HepG2 (cell line): ENCODE data around the gene SCN8A. TPM values are rescaled to one million over a fixed set of nuclear protein-coding genes. Genes with fewer than 3 reads are reported as not detected.

Source experiments
- ATRX ChIP-seq: sonication (generic); formaldehyde crosslinking; IDR thresholded peaks from 2 replicates; pipeline ENCODE4 v1.4.0; 2020; ENCODE audit warnings: missing genetic modification reagents, borderline replicate concordance
- IKZF1 ChIP-seq: fragments of 450-650 bp; IDR thresholded peaks from 2 replicates; pipeline ENCODE4 v1.7.1; 2016
- KLF13 ChIP-seq: sonication (generic); formaldehyde crosslinking; IDR thresholded peaks from 2 replicates; pipeline ENCODE4 v1.4.0; 2020; ENCODE audit warnings: mild to moderate bottlenecking, missing genetic modification reagents
- MXI1 ChIP-seq: IDR thresholded peaks from 3 replicates; pipeline ENCODE4 v1.6.1; 2012; ENCODE audit warnings: low read depth, low read length, inconsistent platforms, borderline replicate concordance
- NFIB ChIP-seq: sonication (generic); formaldehyde crosslinking; IDR thresholded peaks from 2 replicates; pipeline ENCODE4 v1.9.0; 2021; ENCODE audit warnings: missing genetic modification reagents, mild to moderate bottlenecking, borderline replicate concordance
- PHB2 ChIP-seq: fragments of 450-650 bp; IDR thresholded peaks from 2 replicates; pipeline ENCODE4 v1.6.1; 2018; ENCODE audit not compliant: partially characterized antibody
- RBM22 ChIP-seq: fragments of 200-400 bp; formaldehyde crosslinking; optimal IDR thresholded peaks from 2 replicates; pipeline ENCODE3; 2017; ENCODE audit warnings: mild to moderate bottlenecking, low read length, moderate library complexity
- SMARCE1 ChIP-seq: fragments of 450-650 bp; IDR thresholded peaks from 2 replicates; pipeline ENCODE4 v1.6.1; 2017; ENCODE audit warnings: borderline replicate concordance
- XBP1 ChIP-seq: sonication (generic); formaldehyde crosslinking; IDR thresholded peaks from 2 replicates; pipeline ENCODE4 v1.5.0; 2020; ENCODE audit warnings: missing genetic modification reagents
- ZFP36 ChIP-seq: fragments of 150-350 bp; IDR thresholded peaks from 2 replicates; pipeline ENCODE4 v1.6.1; 2018; ENCODE audit warnings: borderline replicate concordance, low read length, low read depth; ENCODE audit not compliant: partially characterized antibody
- ZNF235 ChIP-seq: sonication (generic); formaldehyde crosslinking; IDR thresholded peaks from 2 replicates; pipeline ENCODE4 v1.8.1; 2023; ENCODE audit warnings: mild to moderate bottlenecking, missing genetic modification reagents, borderline replicate concordance
- ZNF34 ChIP-seq: sonication (generic); formaldehyde crosslinking; IDR thresholded peaks from 2 replicates; pipeline ENCODE4 v1.4.0; 2020; ENCODE audit warnings: mild to moderate bottlenecking, missing genetic modification reagents, borderline replicate concordance
- ZNF556 ChIP-seq: sonication (generic); formaldehyde crosslinking; IDR thresholded peaks from 2 replicates; pipeline ENCODE4 v1.4.0; 2020; ENCODE audit warnings: mild to moderate bottlenecking, missing genetic modification reagents, borderline replicate concordance
- polyA plus RNA-seq, 8 experiments: library from polyadenylated mRNA; depleted of rRNA in 3 of 8; stranded (reverse) in 7 of 8; unstranded in 1 of 8; fragments of >200 nt; fragmentation: Illumina TruSeq in 4 of 8; extraction: Trizol in 4 of 8; gene quantifications; 2 replicates each; pipeline versions ENCODE4 v1.2.1 to v1.2.3, GENCODE V29; 2011 to 2016; ENCODE audit warnings: low read depth in 4 of 8, missing spikeins in 1 of 8, mixed read lengths in 1 of 8; ENCODE audit not compliant: insufficient read depth in 1 of 8
- total RNA-seq, 5 experiments: library from RNA; depleted of rRNA; stranded (reverse); fragments of >200 nt; fragmentation: Illumina TruSeq; extraction: Trizol; gene quantifications; 2 replicates each; pipeline ENCODE4 v1.2.3, GENCODE V29; 2016; ENCODE audit warnings: low read depth in 1 of 5
- TF ChIP-seq, protein P1 (sequence below), 2 experiments: sonication (generic) in 1 of 2; formaldehyde crosslinking in 1 of 2; IDR thresholded peaks; 2 replicates each; pipeline versions ENCODE4 v1.4.0 to v1.6.1; 2016 to 2020; ENCODE audit warnings: borderline replicate concordance in 1 of 2, low read depth in 1 of 2, mild to moderate bottlenecking in 1 of 2, missing genetic modification reagents in 1 of 2
- TF ChIP-seq, protein P2 (sequence below): sonication (generic); IDR thresholded peaks from 2 replicates; pipeline ENCODE4 v1.6.1; 2016; ENCODE audit warnings: low read depth, borderline replicate concordance
- TF ChIP-seq, protein P3 (sequence below): IDR thresholded peaks from 2 replicates; pipeline ENCODE4 v1.6.1; 2016; ENCODE audit warnings: missing compliant biosample characterization, missing genetic modification reagents, borderline replicate concordance
- TF ChIP-seq, protein P4 (sequence below): fragments of 450-650 bp; IDR thresholded peaks from 2 replicates; pipeline ENCODE4 v1.6.1; 2017
- TF ChIP-seq, protein P5 (sequence below): sonication (generic); formaldehyde crosslinking; IDR thresholded peaks from 2 replicates; pipeline ENCODE4 v1.5.0; 2020; ENCODE audit warnings: mild to moderate bottlenecking, missing genetic modification reagents

The SCN8A gene
- total and polyA plus RNA-seq, 2 of the 13 experiments (the other 11 are each of a cell fraction or from before 2014, with no cell fraction given), result 0.57 to 1.4 TPM

DNA sequence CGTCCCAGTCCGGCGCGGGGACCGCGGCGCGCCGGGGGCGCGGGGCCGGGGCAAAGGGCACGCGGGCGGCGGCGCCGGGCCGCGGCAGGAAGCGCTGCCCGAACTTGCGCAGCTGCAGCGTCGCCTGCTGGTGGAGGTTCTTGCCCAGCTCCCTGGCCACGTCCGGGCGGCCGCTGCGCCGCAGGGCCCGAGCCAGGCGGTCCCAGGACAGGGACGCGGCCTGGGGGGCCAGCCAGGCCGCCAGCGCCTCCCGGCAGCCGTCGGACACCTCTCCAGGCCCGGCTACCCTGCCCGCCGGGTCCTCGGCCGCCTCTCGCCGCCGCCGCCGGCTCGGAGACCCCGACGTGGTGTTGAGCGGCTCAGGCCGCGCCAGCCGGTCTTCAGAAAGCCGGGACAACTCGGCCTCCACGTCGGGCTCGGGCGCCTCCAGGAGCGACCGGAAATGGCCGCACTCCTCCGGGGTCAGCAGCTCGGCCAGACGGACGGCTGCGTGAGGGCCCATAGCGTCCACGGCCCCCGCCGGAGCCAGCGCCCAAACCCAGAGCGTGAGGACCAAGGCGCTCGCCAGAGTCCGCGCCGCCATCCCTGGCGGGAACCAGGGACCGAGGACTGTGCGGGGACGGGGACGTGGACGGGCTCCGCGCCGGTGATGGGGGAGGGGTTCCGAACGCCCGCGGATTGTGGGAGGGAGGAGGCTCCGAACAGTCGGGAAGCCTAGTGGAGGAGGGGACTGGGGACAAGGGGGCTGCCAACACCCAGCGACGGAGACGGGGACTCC, 223.5 kb downstream of the SCN8A start (continued):
- TF ChIP-seq, protein P1, sequence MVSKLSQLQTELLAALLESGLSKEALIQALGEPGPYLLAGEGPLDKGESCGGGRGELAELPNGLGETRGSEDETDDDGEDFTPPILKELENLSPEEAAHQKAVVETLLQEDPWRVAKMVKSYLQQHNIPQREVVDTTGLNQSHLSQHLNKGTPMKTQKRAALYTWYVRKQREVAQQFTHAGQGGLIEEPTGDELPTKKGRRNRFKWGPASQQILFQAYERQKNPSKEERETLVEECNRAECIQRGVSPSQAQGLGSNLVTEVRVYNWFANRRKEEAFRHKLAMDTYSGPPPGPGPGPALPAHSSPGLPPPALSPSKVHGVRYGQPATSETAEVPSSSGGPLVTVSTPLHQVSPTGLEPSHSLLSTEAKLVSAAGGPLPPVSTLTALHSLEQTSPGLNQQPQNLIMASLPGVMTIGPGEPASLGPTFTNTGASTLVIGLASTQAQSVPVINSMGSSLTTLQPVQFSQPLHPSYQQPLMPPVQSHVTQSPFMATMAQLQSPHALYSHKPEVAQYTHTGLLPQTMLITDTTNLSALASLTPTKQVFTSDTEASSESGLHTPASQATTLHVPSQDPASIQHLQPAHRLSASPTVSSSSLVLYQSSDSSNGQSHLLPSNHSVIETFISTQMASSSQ (IDR thresholded peaks at IDR 0.05; ENCODE audit: low read depth), result no peak
- TF ChIP-seq, protein P1 (CRISPR knock-in tag; IDR thresholded peaks at IDR 0.05; ENCODE audit: borderline replicate concordance), result no peak
- no peak for TF ChIP-seq NFIB (CRISPR knock-in tag)
- TF ChIP-seq, protein P2, sequence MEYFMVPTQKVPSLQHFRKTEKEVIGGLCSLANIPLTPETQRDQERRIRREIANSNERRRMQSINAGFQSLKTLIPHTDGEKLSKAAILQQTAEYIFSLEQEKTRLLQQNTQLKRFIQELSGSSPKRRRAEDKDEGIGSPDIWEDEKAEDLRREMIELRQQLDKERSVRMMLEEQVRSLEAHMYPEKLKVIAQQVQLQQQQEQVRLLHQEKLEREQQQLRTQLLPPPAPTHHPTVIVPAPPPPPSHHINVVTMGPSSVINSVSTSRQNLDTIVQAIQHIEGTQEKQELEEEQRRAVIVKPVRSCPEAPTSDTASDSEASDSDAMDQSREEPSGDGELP, result no peak
- no peak for TF ChIP-seq XBP1 (CRISPR knock-in tag)
- TF ChIP-seq, protein P3, sequence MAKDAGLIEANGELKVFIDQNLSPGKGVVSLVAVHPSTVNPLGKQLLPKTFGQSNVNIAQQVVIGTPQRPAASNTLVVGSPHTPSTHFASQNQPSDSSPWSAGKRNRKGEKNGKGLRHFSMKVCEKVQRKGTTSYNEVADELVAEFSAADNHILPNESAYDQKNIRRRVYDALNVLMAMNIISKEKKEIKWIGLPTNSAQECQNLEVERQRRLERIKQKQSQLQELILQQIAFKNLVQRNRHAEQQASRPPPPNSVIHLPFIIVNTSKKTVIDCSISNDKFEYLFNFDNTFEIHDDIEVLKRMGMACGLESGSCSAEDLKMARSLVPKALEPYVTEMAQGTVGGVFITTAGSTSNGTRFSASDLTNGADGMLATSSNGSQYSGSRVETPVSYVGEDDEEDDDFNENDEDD, result no peak
- TF ChIP-seq PHB2, result no peak
- no peak for TF ChIP-seq ZNF235 (CRISPR knock-in tag)
- no peak for TF ChIP-seq SMARCE1
- TF ChIP-seq ZNF556 (CRISPR knock-in tag), result no peak
- no peak for TF ChIP-seq RBM22
- no peak for TF ChIP-seq ZNF34 (CRISPR knock-in tag)
- TF ChIP-seq, protein P4, sequence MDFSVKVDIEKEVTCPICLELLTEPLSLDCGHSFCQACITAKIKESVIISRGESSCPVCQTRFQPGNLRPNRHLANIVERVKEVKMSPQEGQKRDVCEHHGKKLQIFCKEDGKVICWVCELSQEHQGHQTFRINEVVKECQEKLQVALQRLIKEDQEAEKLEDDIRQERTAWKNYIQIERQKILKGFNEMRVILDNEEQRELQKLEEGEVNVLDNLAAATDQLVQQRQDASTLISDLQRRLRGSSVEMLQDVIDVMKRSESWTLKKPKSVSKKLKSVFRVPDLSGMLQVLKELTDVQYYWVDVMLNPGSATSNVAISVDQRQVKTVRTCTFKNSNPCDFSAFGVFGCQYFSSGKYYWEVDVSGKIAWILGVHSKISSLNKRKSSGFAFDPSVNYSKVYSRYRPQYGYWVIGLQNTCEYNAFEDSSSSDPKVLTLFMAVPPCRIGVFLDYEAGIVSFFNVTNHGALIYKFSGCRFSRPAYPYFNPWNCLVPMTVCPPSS, result no peak
- no peak for TF ChIP-seq ATRX (CRISPR knock-in tag)
- TF ChIP-seq ZFP36, result no peak
- TF ChIP-seq KLF13, result no peak
- TF ChIP-seq, protein P5, sequence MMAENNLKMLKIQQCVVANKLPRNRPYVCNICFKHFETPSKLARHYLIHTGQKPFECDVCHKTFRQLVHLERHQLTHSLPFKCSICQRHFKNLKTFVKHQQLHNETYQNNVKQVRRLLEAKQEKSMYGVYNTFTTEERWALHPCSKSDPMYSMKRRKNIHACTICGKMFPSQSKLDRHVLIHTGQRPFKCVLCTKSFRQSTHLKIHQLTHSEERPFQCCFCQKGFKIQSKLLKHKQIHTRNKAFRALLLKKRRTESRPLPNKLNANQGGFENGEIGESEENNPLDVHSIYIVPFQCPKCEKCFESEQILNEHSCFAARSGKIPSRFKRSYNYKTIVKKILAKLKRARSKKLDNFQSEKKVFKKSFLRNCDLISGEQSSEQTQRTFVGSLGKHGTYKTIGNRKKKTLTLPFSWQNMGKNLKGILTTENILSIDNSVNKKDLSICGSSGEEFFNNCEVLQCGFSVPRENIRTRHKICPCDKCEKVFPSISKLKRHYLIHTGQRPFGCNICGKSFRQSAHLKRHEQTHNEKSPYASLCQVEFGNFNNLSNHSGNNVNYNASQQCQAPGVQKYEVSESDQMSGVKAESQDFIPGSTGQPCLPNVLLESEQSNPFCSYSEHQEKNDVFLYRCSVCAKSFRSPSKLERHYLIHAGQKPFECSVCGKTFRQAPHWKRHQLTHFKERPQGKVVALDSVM (CRISPR knock-in tag), result peak; percentile 46; the same call in 1 of the 2 replicates
- TF ChIP-seq MXI1, result no peak
- TF ChIP-seq IKZF1, result no peak
